ENCODE data around the gene ZNF524. TPM values are rescaled to one million over a fixed set of nuclear protein-coding genes. Genes with fewer than 3 reads are reported as not detected.
A peak's percentile ranks its signal among the peaks of the same experiment; 100 is the strongest.

ZNF524 gene
- total RNA-seq, 4 donors from 2014 or later: 29.4 to 49.9 (median 47.0) TPM

GRCh38 chr19:55645512-55645881 is 45.4 kb downstream of the ZNF524 start:
- Histone ChIP-seq H3K27me3 (no peaks in the 10 kb centered on the region), H3K27ac (no peak overlapping the region), H3K9me3 (no peaks in the 10 kb centered on the region), H3K36me3 (peaks cover 13% of the 10 kb centered on the region), H3K4me3 (no peak overlapping the region), H3K4me1 (peaks cover 64% of the 10 kb centered on the region)
- no peak for TF ChIP-seq POLR2A (IDR thresholded peaks at IDR 0.05)
- TF ChIP-seq POLR2AphosphoS5 (IDR thresholded peaks at IDR 0.05): no peak
- TF ChIP-seq EP300 (IDR thresholded peaks at IDR 0.05): no peak
- TF ChIP-seq, protein P1, sequence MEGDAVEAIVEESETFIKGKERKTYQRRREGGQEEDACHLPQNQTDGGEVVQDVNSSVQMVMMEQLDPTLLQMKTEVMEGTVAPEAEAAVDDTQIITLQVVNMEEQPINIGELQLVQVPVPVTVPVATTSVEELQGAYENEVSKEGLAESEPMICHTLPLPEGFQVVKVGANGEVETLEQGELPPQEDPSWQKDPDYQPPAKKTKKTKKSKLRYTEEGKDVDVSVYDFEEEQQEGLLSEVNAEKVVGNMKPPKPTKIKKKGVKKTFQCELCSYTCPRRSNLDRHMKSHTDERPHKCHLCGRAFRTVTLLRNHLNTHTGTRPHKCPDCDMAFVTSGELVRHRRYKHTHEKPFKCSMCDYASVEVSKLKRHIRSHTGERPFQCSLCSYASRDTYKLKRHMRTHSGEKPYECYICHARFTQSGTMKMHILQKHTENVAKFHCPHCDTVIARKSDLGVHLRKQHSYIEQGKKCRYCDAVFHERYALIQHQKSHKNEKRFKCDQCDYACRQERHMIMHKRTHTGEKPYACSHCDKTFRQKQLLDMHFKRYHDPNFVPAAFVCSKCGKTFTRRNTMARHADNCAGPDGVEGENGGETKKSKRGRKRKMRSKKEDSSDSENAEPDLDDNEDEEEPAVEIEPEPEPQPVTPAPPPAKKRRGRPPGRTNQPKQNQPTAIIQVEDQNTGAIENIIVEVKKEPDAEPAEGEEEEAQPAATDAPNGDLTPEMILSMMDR (IDR thresholded peaks at IDR 0.05): no peak
- no peak for DNase-seq (ENCODE audit: low spot score in 2 of 2)
- 67% methylated on average over 5 of the region's 5 CpGs for WGBS

DNA sequence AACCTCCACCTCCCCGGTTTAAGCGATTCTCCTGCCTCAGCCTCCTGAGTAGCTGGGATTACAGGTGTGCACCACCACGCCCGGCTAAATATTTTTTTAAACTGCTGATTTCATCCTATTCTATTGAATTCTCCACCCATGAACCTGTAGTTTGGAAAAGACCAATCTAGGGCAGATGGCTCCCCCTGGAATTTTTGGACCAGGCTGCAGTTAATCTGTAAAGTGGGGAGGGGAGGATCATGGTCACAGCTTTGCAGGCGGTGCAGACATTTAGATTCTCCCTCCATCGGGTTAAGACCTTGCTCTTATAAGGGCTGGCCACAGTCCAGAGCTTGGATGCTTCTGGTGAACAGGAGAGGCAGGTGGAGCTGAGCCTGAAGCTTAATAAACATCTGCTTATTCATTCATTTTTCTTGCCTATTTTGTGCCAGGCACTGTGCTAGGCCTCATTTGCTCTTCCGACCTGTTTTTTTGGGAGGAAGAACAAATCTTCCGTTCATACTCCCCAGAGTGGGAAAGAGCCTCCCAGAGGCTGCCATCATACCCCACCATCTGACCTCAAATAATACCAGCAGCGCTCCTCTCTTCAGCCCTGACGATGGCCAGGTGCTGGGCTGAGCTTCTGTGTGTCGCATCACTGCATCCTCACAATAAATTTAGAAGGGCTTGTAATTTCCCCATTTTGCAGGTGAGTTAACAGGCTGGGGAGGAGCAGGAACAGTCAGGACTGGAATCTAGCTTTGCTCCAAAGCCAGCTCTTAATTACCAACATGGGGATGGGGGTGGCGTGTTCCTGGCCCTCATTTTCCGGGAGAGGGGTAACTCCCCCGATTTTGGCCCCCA is 47.0 kb downstream of the ZNF524 start:
- no peak for TF ChIP-seq POLR2AphosphoS5 (IDR thresholded peaks at IDR 0.05)
- TF ChIP-seq, protein P1 (IDR thresholded peaks at IDR 0.05): no peak
- no peak for TF ChIP-seq POLR2A (IDR thresholded peaks at IDR 0.05)
- TF ChIP-seq EP300 (IDR thresholded peaks at IDR 0.05): no peak
- 48% methylated on average over 14 of the region's 14 CpGs for WGBS
- H3K9me3 ChIP-seq: no peaks in the 10 kb centered on the region
- H3K4me1 ChIP-seq: peaks cover 55% of the 10 kb centered on the region
- no peaks in the 10 kb centered on the region for H3K27me3 ChIP-seq
- H3K4me3 ChIP-seq: peak overlapping the region; percentile 90
- peak overlapping the region; percentile 82 for H3K27ac ChIP-seq
- no peak for DNase-seq (ENCODE audit: low spot score in 2 of 2)
- peaks cover 13% of the 10 kb centered on the region for H3K36me3 ChIP-seq

- DNase-seq (ENCODE audit: low spot score in 2 of 2): peak in 1 of 2 donors; percentile 72
- TF ChIP-seq, protein P1 (IDR thresholded peaks at IDR 0.05): no peak
- TF ChIP-seq EP300 (IDR thresholded peaks at IDR 0.05) (no peak), POLR2A (IDR thresholded peaks at IDR 0.05) (no peak)
- WGBS: 1% methylated on average over 55 of the region's 87 CpGs
- no peaks in the 10 kb centered on the region for H3K27me3 ChIP-seq
- no peaks in the 10 kb centered on the region for H3K9me3 ChIP-seq
- peaks cover 13% of the 10 kb centered on the region for H3K36me3 ChIP-seq
- H3K4me1 ChIP-seq: peaks cover 49% of the 10 kb centered on the region
- H3K27ac ChIP-seq: peak within 1 kb of the TSS; percentile 82
- peak within 1 kb of the TSS; percentile 90 for H3K4me3 ChIP-seq
These were observed 47.9 kb downstream of the ZNF524 start, which contains the start of gene CCDC106 for GRCh38 chr19:55647732-55648584. Gene CCDC106 (plus strand): TSS chr19:55648212. CDS start chr19:55649047, 835 bp downstream.

GRCh38 chr19:55648585-55649267 is 48.6 kb downstream of the ZNF524 start:
- peak in 1 of 2 donors; percentile 61 for DNase-seq (ENCODE audit: low spot score in 2 of 2)
- no peaks in the 10 kb centered on the region for H3K27me3 ChIP-seq
- 22% methylated on average over 25 of the region's 25 CpGs for WGBS
- TF ChIP-seq POLR2AphosphoS5 (IDR thresholded peaks at IDR 0.05) (no peak), EP300 (IDR thresholded peaks at IDR 0.05) (no peak), POLR2A (IDR thresholded peaks at IDR 0.05) (no peak)
- TF ChIP-seq, protein P1 (IDR thresholded peaks at IDR 0.05): no peak
- H3K27ac ChIP-seq: peak overlapping the region; percentile 82
- peaks cover 13% of the 10 kb centered on the region for H3K36me3 ChIP-seq
- H3K9me3 ChIP-seq: no peaks in the 10 kb centered on the region
- H3K4me1 ChIP-seq: peaks cover 51% of the 10 kb centered on the region
- peak overlapping the region; percentile 90 for H3K4me3 ChIP-seq
